PC-9 (cell line): ENCODE measurements around the gene PLXNC1. TPM values are rescaled to one million over a fixed set of nuclear protein-coding genes. Genes with fewer than 3 reads are reported as not detected.

Experiments
- BruUV-seq: library from RNA; stranded (reverse); fragments of 400-500 nt; replicated peaks from 2 replicates; lab custom pipeline; 2021; lab: Mats Ljungman, UMichigan
- CTCF ChIA-PET: fragments of 300-600 bp; sonication (Branson Sonifier 250); formaldehyde crosslinking; loops from one replicate; lab custom pipeline; 2022; ENCODE audit warnings: antibody characterized with exemption; lab: Charles Lee
- POLR2A ChIA-PET: fragments of 300-600 bp; sonication (Branson Sonifier 250); formaldehyde crosslinking; loops from one replicate; lab custom pipeline; 2022; ENCODE audit warnings: antibody characterized with exemption; ENCODE audit not compliant: unreplicated experiment; lab: Charles Lee
- DNase-seq, 2 experiments: peaks; one replicate each; pipeline versions ENCODE4 v3.0.0 to v3.0.0-alpha.2; 2015 to 2022; ENCODE audit warnings: mixed read lengths in 1 of 2
- H2AFZ ChIP-seq: fragments of 200-600 bp; sonication (generic); 2 replicates; pipeline ENCODE4 v1.8.1; 2017; ENCODE audit warnings: antibody characterized with exemption
- H3F3A ChIP-seq: fragments of 200-600 bp; sonication (generic); 2 replicates; pipeline ENCODE4 v1.8.1; 2017; ENCODE audit warnings: antibody characterized with exemption, mild to moderate bottlenecking, low read depth; ENCODE audit not compliant: insufficient read depth
- H3K27ac ChIP-seq: fragments of 200-600 bp; sonication (generic); 2 replicates; pipeline ENCODE4 v1.6.1; 2016; ENCODE audit warnings: mixed run types
- H3K27me3 ChIP-seq: fragments of 200-600 bp; sonication (generic); 2 replicates; pipeline ENCODE4 v1.6.1; 2016; ENCODE audit warnings: low read depth, mixed run types; ENCODE audit not compliant: insufficient read depth
- H3K36me3 ChIP-seq: fragments of 200-600 bp; sonication (generic); 2 replicates; pipeline ENCODE4 v1.6.1; 2016; ENCODE audit warnings: low read depth, mixed run types
- H3K4me1 ChIP-seq: fragments of 200-600 bp; sonication (generic); replicated peaks from 2 replicates; pipeline ENCODE4 v1.6.1; 2016; ENCODE audit warnings: mixed run types; ENCODE audit not compliant: insufficient read depth
- H3K4me2 ChIP-seq: fragments of 200-600 bp; sonication (generic); 2 replicates; pipeline ENCODE4 v1.6.1; 2017; ENCODE audit warnings: mixed run types
- H3K4me3 ChIP-seq: fragments of 200-600 bp; sonication (generic); 2 replicates; pipeline ENCODE4 v1.6.1; 2016; ENCODE audit warnings: mixed run types
- H3K79me2 ChIP-seq: fragments of 200-600 bp; sonication (generic); 2 replicates; pipeline ENCODE4 v1.6.1; 2017; ENCODE audit warnings: low read depth, mixed run types
- H3K9me2 ChIP-seq: fragments of 200-600 bp; sonication (generic); 2 replicates; pipeline ENCODE4 v1.8.1; 2017; ENCODE audit warnings: mild to moderate bottlenecking; ENCODE audit not compliant: insufficient read depth
- H3K9me3 ChIP-seq: fragments of 200-600 bp; sonication (generic); 2 replicates; pipeline ENCODE4 v1.8.1; 2016; ENCODE audit warnings: low read depth; ENCODE audit not compliant: insufficient read depth
- H4K20me1 ChIP-seq: fragments of 200-600 bp; sonication (generic); 2 replicates; pipeline ENCODE4 v1.8.1; 2017; ENCODE audit not compliant: insufficient read depth
- EZH2 ChIP-seq: fragments of 200-600 bp; sonication (generic); IDR thresholded peaks from 2 replicates; pipeline ENCODE4 v1.8.0; 2017; ENCODE audit warnings: antibody characterized with exemption, low read depth
- intact Hi-C: fragments of 100-400 bp; cut with micrococcal nuclease; formaldehyde crosslinking; loops from one replicate; pipeline ENCODE4 v1.10.0; 2022; ENCODE audit not compliant: unreplicated experiment
- total RNA-seq: library from RNA; stranded (reverse); gene quantifications from 2 replicates; pipeline ENCODE4 v1.2.3, GENCODE V29; 2021
- TF ChIP-seq, protein P1 (sequence below): fragments of 200-600 bp; sonication (generic); conservative IDR thresholded peaks from 2 replicates; pipeline ENCODE4 v1.6.1; 2017; ENCODE audit warnings: mixed run types, antibody characterized with exemption, mild to moderate bottlenecking, moderate library complexity

Gene PLXNC1
- total RNA-seq, 1 experiment from 2014 or later = 2.3 TPM

DNA sequence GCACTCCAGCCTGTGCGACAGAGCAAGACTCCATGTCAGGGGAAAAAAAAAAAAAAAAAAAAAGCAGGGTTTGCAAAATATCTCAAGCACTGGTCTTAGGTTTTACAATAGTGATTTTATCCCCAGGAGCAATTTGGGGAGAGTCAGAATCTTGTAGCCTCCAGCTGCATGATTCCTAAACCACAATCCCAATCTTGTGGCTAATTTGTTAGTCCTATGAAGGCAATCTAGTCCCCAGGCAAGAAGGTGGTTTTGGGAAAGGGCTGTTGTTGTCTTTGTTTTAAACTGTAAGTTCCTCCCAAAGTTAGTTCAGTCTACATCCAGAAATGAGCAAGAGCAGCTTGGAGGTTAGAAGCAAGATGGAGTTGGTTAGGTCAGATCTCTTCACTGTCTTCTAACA lies 135.7 kb downstream of the PLXNC1 start:
- no peaks in the 10 kb centered on the region for H3K9me2 ChIP-seq
- DNase-seq = no peak
- no peaks in the 10 kb centered on the region for H3K36me3 ChIP-seq
- 0 out of 2 replicates have a peak, but pooled peaks cover 3% of the 10 kb centered on the region for H4K20me1 ChIP-seq
- H3K27me3 ChIP-seq = no peaks in the 10 kb centered on the region
- no peak overlapping the region for H3K4me2 ChIP-seq
- H3K4me1 ChIP-seq = no peaks in the 10 kb centered on the region
- CTCF ChIA-PET = no interaction called here
- BruUV-seq = no TSS peak
- no peak overlapping the region for H3K4me3 ChIP-seq
- no peaks in the 10 kb centered on the region for H3K79me2 ChIP-seq
- intact Hi-C loops = no loop called here
- no peak overlapping the region for H2AFZ ChIP-seq
- POLR2A ChIA-PET = no interaction called here
- no peaks in the 10 kb centered on the region for H3F3A ChIP-seq
- H3K9me3 ChIP-seq = no peaks in the 10 kb centered on the region
- TF ChIP-seq, protein P1, sequence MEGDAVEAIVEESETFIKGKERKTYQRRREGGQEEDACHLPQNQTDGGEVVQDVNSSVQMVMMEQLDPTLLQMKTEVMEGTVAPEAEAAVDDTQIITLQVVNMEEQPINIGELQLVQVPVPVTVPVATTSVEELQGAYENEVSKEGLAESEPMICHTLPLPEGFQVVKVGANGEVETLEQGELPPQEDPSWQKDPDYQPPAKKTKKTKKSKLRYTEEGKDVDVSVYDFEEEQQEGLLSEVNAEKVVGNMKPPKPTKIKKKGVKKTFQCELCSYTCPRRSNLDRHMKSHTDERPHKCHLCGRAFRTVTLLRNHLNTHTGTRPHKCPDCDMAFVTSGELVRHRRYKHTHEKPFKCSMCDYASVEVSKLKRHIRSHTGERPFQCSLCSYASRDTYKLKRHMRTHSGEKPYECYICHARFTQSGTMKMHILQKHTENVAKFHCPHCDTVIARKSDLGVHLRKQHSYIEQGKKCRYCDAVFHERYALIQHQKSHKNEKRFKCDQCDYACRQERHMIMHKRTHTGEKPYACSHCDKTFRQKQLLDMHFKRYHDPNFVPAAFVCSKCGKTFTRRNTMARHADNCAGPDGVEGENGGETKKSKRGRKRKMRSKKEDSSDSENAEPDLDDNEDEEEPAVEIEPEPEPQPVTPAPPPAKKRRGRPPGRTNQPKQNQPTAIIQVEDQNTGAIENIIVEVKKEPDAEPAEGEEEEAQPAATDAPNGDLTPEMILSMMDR = no peak
- TF ChIP-seq EZH2 = no peak
- no peak overlapping the region for H3K27ac ChIP-seq

DNA sequence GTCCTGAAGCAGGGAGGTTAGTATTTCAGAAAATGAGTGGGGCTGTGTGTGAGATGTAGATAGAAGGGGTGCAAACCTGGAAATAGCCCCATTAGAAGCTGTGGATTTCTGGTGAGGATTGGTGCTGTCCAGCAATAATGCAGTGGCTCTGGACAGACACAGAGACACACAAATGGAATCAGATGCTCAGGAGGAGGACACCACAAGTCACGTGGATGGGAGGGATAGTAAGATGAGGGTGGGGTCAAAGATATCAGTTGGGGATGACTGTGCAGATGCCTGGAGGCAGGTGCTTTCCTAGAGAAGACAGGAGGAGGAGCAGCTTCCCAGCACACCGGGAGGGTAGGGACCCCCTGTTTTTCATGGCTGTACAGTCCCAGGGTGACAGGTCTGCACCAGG lies 136.5 kb downstream of the PLXNC1 start:
- Histone ChIP-seq H3K79me2 (no peaks in the 10 kb centered on the region), H3K4me1 (no peaks in the 10 kb centered on the region), H3K9me2 (no peaks in the 10 kb centered on the region), H3K27me3 (no peaks in the 10 kb centered on the region), H3K4me3 (no peak overlapping the region), H4K20me1 (0 out of 2 replicates have a peak, but pooled peaks cover 3% of the 10 kb centered on the region), H2AFZ (no peak overlapping the region), H3K9me3 (no peaks in the 10 kb centered on the region), H3F3A (no peaks in the 10 kb centered on the region), H3K36me3 (no peaks in the 10 kb centered on the region), H3K27ac (no peak overlapping the region), H3K4me2 (no peak overlapping the region)
- DNase-seq = no peak
- ChIA-PET POLR2A (no interaction called here), CTCF (no interaction called here)
- BruUV-seq = no TSS peak
- no peak for TF ChIP-seq EZH2
- TF ChIP-seq, protein P1 = no peak
- intact Hi-C loops = no loop called here

DNA sequence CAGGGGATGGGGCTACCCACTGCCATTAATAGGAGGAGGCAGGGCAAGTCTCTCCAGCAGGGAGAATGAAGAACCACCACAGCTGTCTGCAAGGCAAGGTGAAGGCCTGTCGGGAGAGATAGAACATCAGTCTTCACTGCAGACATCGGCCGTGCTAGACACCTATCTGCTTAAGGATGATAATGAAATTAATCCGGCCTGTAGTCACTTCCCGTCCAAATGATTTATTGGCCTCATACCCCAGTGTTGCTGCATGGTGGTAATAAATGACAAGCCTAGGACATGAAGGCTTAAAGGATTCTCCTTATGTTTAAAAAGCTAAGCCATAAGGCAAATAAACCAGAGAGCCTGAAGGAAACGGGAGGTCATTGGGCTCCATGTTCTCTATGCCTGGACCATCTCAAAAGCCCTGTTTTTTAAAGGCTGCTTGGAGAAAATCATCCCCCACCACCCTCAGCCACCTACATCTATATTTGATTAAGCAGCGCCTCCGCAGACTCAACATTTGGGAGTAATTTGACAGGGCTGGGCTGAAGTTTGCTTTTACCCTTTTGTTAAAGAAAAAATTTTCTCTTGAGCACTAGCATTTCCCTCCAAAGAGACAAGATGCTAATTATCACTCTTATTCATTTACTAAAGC lies 137.7 kb downstream of the PLXNC1 start:
- H3K36me3 ChIP-seq = no peaks in the 10 kb centered on the region
- H3K27me3 ChIP-seq = no peaks in the 10 kb centered on the region
- H3K79me2 ChIP-seq = no peaks in the 10 kb centered on the region
- H2AFZ ChIP-seq = no peak overlapping the region
- TF ChIP-seq, protein P1 = no peak
- TF ChIP-seq EZH2 = no peak
- ChIA-PET POLR2A (no interaction called here), CTCF (no interaction called here)
- intact Hi-C loops = no loop called here
- no peaks in the 10 kb centered on the region for H3K9me2 ChIP-seq
- BruUV-seq = no TSS peak
- no peak overlapping the region for H3K4me3 ChIP-seq
- no peaks in the 10 kb centered on the region for H3F3A ChIP-seq
- no peak overlapping the region for H3K4me2 ChIP-seq
- H3K9me3 ChIP-seq = no peaks in the 10 kb centered on the region
- no peak for DNase-seq
- H3K27ac ChIP-seq = no peak overlapping the region
- H4K20me1 ChIP-seq = 0 out of 2 replicates have a peak, but pooled peaks cover 3% of the 10 kb centered on the region
- no peaks in the 10 kb centered on the region for H3K4me1 ChIP-seq
